ENCODE measurements around the gene SEMA4D.

DNA sequence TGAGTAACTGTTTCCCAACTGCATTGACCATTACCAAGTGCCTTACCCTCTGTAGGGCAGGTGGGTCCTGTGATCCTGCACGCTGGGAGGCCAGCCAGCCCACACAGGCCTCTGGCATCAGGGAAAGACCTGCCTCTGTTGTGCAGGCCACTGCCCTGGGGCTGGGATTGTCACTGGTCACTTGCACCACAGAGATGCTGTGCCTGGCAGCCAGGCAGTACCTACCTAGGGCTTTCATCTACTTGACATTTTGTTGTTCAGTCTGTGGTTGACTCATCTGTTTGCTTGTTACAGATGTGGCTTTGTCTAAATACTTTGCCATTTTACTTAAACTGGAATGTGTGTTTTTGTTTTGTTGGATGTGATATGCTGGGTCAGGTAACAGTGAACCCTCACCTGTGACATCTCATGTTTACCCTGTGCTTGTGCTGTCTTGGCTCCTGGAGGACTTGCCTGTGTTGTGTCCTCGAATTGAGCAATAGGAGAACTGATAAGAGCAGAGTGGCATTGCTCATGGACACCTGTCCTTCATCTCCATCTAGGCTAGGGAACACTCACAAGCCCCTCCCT, 146.8 kb downstream of the SEMA4D start:
- TF ChIP-seq, protein P1, sequence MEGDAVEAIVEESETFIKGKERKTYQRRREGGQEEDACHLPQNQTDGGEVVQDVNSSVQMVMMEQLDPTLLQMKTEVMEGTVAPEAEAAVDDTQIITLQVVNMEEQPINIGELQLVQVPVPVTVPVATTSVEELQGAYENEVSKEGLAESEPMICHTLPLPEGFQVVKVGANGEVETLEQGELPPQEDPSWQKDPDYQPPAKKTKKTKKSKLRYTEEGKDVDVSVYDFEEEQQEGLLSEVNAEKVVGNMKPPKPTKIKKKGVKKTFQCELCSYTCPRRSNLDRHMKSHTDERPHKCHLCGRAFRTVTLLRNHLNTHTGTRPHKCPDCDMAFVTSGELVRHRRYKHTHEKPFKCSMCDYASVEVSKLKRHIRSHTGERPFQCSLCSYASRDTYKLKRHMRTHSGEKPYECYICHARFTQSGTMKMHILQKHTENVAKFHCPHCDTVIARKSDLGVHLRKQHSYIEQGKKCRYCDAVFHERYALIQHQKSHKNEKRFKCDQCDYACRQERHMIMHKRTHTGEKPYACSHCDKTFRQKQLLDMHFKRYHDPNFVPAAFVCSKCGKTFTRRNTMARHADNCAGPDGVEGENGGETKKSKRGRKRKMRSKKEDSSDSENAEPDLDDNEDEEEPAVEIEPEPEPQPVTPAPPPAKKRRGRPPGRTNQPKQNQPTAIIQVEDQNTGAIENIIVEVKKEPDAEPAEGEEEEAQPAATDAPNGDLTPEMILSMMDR (IDR thresholded peaks at IDR 0.05; ENCODE audit: low read depth, low read length) = no peak
- no peak for TF ChIP-seq EZH2phosphoT487 (IDR thresholded peaks at IDR 0.05; ENCODE audit: low read depth)
